NCI-H1048 (cell line): Measurements from ENCODE around the gene MYO1F.
"Not testable (repeated sequence)": the region's sequence is repeated elsewhere in the genome, so short reads cannot be mapped to it uniquely, and the experiment has no call there.

Experiments
- DNase-seq: peaks from one replicate; lab custom pipeline; 2025; lab: John Stamatoyannopoulos, UW

MYO1F gene

GRCh38 chr19:8577247-8577646, at the start of gene MYO1F:
TSS of gene MYO1F (minus strand) at chr19:8577442. CDS start at chr19:8577309, 133 bp downstream.
- no peak for DNase-seq

DNA sequence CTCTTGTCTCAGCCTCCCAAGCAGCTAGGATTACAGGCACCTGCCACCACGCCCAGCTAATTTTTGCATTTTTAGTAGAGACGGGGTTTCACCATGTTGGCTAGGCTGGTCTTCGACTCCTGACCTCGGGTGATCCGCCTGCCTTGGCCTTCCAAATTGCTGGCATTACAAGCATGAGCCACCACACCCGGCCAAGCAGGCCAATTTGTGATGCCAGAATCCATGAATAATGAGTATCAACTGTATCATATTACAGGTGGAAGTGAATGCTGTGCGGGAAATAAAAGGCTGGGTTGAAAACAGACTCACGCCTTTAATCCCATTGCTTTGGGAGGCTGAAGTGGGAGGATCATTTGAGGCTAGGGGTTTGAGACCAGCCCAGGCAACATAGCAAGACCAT, 49.6 kb upstream of the MYO1F start:
- DNase-seq = no peak

GRCh38 chr19:8622886-8623285, 45.6 kb upstream of the MYO1F start:
- not testable (repeated sequence) for DNase-seq

DNA sequence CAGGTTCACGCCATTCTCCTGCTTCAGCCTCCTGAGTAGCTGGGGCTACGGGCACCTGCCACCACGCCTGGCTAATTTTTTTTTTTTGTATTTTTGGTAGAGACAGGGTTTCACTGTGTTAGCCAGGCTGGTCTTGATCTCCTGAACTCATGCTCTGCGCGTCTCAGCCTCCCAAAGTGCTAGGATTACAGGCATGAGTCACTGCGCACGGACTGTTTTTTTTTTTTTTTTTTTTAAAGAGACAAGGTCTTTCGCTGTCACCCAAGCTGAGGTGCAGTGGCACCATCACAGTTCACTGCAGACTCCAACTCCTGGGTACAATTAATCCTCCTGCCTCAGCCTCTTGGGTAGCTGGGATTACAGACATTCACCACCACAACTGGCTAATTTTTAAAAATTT, 41.5 kb upstream of the MYO1F start:
- no peak for DNase-seq

- no peak for DNase-seq
Observed at GRCh38 chr19:8617984-8618383, 40.7 kb upstream of the MYO1F start.

- not testable (repeated sequence) for DNase-seq
Observed at GRCh38 chr19:8617325-8617724, 40.1 kb upstream of the MYO1F start.

GRCh38 chr19:8616861-8617260, 39.6 kb upstream of the MYO1F start:
- DNase-seq = no peak

GRCh38 chr19:8615813-8616596, 38.8 kb upstream of the MYO1F start:
- DNase-seq = no peak

DNA sequence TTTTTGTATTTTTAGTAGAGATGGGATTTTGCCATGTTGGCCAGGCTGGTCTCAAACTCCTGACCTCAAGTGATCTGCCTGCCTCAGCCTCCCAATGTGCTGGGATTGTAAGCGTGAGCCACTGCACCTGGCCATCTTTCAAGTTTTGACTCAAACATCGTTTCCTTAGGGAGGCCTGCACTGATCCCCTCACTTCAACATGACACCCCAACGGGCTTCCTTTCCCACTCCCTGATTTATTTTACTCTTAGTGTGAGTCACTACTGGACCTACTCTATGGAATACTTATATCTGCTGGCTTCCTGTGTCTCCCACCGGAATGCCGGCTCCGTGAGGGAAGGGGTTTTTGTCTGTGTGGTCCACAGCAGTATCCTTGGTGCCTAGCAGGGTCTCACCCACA, 37.8 kb upstream of the MYO1F start:
- no peak for DNase-seq

GRCh38 chr19:8614455-8614854, 37.2 kb upstream of the MYO1F start:
- no peak for DNase-seq

DNA sequence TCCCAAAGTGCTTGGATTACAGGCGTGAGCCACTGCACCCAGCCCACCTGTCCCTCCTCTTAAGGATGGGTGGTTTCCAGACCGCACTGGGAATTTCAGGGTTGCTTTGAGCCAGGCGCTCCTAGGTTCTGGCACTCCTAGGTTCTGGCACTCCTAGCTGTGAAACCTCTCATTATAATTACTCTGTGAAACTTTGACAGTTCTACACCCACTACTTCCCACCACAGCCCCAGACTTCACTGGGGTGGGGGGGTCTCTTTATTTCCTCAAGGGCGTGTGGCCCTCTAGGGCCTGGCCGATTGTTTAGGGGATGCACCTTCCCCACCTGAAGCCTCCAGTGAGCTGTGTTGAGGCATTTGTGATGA, 35.5 kb upstream of the MYO1F start:
- DNase-seq = no peak

DNA sequence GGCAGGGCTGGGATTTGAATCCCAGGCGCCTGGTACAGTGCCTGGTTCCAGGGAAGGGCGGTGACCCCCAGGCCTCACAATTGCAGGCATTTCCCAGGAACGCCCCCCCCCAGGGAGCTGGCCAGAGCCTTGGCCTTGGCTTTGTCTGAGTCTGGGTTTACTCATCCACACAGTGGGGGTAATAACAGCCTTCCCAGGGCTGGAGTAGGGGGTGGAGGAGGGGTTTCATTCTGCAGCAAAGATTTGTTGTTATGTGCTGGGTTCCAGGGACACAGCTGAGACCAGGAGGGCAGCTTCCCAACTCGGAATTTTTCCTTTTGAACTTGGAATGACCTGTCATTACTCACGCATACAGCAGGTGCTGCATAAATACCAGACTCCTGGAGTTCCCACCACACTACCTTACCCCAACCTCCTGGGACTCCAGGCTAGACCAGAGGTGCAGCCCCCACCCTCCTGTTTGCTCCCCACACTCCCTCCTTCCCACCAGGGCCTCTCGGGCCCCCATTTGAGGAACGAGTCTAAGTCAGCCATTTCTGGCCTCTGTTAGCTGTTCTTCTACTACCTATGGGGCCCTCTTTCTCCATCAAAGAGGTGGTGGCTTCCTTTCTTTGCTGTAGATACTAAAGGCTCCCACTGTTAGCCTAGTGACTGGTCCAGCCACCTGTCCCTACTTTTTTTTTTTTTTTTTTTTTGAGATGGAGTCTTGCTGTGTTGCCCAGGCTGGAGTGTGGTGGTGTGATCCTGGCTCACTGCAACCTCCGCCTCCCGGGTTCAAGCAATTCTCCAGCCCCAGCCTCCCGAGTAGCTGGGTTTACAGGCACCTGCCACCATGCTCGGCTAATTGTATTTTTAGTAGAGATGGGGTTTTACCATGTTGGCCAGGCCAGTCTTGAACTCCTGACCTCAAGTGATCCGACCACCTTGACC, 34.9 kb upstream of the MYO1F start:
- DNase-seq = no peak

GRCh38 chr19:8611391-8611876, 34.2 kb upstream of the MYO1F start:
- no peak for DNase-seq

DNA sequence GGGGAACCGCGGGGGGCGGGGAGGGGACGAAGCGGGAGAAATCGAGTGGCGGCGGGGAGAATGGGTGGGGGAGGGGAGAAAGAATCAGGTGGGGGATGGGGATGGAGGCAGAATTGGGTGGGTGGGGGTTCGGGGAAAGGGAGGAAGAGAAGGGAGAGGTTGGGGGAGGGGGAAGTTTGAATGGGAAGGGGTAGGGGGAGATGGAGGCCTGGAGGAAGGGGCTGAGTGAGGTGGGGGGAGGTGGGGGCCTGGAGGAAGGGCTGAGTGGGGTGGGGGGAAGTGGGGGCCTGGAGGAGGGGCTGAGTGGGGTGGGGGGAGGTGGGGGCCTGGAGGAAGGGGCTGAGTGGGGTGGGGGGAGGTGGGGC, 33.7 kb upstream of the MYO1F start:
- DNase-seq = no peak

DNA sequence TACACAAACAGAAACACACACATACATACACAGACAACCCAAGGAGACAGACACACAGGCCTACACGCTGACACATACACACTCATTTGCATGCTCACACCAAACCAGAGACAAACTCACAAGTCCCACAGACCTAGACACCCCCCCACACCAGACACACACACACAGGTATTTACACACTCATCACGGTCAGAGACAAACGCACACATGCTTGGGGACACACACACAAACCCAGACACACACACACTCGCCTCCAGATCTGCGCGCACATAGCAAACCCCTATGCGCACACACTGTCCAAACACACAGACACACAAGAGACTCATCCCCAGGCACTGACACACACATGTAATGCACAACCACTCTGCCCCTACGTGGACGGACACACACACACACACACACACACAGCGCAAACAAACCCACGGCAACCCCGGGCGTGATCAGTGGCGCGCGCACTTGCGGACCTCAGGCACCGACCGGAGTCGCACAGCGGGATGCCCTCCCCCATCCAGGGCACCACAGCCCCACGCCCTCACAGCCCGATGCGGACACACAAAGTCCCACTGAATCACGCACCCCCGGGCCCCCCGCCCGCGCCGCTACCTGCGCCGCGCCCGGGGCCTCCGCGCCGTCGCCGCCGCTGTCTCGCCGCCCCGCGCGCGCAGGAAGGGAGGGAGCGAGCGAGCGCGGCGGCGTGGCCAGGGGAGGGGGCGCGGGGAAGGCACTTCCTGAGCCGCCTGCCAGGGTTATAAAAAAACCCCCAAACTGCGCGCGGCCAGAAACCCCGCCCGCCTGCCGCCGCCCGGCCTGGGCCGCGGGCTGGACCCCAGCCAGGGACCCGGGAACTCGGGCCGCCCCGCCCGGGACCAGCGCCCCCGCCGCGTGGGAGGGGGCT, 33.0 kb upstream of the MYO1F start, which contains the start of gene ADAMTS10:
TSS of gene ADAMTS10 (minus strand) at position 675 of the 895 bp plus-strand sequence. CDS start 5,005 bp downstream, outside the sequence.
- DNase-seq = no peak

GRCh38 chr19:8609279-8610040, 32.2 kb upstream of the MYO1F start:
- no peak for DNase-seq

DNA sequence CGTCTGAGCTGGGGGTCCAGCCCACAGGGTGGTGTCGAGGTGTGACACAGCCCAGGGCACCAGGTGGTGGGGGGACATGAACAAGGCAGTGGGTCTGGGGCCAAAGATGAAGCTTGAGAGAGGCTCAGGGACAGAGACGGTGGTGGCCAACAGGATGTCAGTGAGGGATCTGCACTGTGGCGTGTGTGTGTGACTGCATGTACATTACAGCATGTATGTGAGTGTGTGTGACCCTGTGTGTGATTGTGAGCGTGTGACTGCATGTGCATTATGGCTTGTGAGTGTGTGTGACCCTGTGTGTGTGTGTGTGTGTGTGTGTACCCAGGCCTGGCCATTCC, 31.7 kb upstream of the MYO1F start:
- no peak for DNase-seq

DNA sequence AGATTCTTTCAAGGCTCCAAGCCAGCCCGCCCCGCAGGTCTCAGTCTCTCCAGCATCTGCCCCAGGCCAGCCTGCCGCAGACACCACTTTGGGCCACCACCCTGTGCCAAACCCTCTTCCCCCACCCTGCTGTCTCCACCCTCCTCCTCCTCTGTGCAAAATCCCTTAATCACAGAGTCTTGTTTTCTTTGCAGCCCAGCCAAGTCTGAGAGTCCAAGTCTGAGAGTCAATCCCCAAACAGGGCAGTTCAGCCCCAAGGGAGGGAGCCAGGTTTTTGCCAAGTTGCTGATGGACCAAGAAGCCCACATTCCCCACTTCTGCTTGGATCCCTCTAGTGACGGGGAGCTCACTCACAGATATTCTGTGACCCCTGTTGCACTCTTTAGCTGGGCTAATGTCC, 30.1 kb upstream of the MYO1F start:
- DNase-seq = no peak

GRCh38 chr19:8605514-8605913, 28.3 kb upstream of the MYO1F start:
- no peak for DNase-seq

- no peak for DNase-seq
Observed at GRCh38 chr19:8601796-8602195, 24.6 kb upstream of the MYO1F start.

DNA sequence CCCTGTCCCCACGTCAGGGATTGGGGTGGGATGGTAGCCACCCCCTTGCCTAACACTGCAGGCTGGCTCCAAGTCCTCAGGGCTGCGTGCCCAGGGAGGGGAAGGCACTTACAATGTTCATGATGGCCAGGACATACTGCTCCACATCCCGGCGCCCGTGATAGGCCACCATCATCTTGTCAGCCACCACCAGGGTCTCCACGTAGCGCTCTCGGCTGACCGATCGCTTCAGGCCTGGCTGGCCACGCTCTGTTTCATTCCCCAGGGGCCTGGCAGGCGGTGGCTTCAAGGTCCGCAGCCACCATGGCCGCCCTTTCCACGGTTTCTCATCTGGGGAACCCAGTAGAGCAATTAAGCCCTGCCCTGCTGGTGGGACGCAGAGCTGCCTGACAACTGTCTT, 23.6 kb upstream of the MYO1F start:
- DNase-seq = no peak
